DOHH2 (cell line): ENCODE measurements around the gene TTC27.

Experiments used
- CTCF ChIP-seq: fragments of 200-600 bp; sonication (generic); IDR thresholded peaks from one replicate; pipeline ENCODE4 v1.5.1; 2014; ENCODE audit warnings: antibody characterized with exemption, mild to moderate bottlenecking, low read depth, low read length; ENCODE audit not compliant: poor library complexity, severe bottlenecking
- EZH2phosphoT487 ChIP-seq: fragments of 200-600 bp; sonication (generic); IDR thresholded peaks from 2 replicates; pipeline ENCODE4 v1.6.1; 2017; ENCODE audit warnings: borderline replicate concordance, mild to moderate bottlenecking, antibody characterized with exemption, low read length, moderate library complexity, mixed read lengths

DNA sequence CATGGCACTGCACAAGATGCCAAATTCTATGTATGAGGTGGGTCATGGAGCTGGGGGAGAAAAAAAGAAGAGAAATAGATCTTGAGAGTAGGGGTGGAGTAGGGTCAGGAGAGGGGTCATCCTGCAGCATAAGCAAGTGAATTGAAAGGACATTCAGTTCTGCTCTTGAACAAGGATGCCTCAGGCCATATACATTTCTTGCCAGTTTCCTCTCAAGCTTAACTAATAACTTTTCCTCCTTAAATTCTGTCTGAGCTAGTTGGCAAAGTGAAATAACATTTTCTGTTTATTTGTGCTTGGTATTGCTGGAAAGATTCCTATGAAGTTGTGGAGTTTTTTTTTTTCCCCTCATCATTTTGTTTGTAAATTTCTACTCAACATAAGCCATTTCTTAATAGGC lies 219.9 kb downstream of the TTC27 start:
- TF ChIP-seq CTCF (no peak), EZH2phosphoT487 (no peak)
